ENCODE data around the gene DLEU7.
A peak's percentile ranks its signal among the peaks of the same experiment; 100 is the strongest.

Gene DLEU7

DNA sequence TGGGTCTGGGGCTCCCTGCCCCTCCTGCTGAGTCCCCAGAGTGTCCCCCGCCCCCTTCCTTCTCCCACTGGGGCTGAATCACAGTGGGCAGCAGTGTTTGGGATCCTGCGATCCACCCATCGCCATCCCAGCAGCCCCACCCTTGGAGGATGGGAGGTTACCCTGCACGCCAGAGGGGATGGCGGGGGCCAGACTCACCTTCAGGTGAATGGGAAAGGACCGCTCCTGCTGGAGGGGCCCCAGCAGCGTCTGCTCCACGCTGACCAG, 569 bp downstream of the DLEU7 start:
- no peak for DNase-seq (ENCODE audit: low read depth in 2 of 2)

DNA sequence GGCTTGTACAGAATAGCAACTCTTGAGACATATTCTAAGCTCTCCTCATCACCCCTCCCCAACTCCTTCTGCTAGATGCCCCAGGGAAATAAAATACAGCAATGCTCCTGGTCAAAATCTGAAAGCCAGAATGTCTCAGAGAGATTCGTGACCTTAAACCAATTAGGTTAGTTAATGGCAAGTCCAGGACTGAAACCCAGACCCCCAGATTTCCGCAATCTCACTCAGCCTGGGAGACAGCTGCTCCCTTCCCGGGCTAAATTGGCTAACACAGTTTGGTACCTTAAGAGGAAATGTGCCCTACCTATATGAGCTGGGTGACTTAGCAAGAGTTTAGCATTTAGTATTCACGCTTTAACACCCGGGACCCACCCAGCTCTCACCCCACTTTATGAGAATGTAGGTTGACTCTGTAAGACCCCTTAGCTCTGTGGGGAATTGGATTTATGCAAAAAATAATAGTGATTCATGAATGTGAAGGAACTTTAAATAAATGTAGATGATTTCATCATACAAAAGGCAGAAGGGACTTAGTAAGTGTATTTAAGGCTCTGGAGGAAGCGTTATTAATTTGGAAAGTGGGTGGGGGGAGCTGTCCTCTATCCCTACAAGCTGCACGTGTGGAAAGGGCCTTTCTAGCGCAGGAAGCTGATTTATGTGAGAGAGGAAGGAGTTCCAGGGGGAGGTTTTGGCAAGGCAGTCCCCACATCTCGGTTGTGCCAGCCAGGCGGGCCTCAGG, 1.1 kb downstream of the DLEU7 start:
- no peak for DNase-seq (ENCODE audit: low read depth in 2 of 2)

DNA sequence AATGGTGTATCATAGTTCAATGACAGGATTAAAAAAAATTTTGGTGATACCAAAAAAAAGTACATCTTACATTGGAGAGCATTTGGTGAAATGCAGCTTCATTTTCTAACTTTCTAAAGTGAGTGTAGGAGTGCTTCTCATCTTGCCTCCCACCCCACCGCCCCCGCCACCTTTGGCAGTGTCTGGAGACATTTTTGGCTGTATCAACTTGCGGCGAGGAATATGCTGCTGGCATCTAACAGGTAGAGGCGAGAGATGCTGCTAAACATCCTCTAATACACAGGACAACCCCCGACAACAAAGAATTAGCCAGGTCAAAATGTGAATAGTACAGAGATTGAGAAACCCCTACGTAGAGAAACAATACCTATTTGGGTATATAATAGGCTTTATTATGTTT, 1.7 kb downstream of the DLEU7 start:
- DNase-seq (ENCODE audit: low read depth in 2 of 2), result no peak

DNA sequence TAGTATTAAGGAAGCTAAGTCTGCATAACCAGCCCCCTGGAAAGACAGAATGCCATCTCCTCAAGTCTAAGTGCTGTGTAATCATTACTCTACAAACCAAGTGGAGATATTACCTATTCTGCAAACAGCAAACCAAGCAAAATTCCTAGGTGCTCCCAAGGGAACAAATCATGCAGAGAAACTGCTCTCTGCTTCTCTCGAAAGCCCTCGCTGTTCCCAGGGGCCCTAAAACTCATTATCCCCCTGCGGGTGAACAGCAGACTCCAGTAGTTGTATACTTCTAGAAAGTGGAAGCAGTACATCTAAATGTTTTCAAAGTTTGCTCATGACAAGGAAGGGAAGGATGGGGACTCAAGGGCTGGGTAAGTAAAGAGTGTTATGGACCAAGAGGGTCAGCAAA, 3.2 kb downstream of the DLEU7 start:
- no peak for DNase-seq (ENCODE audit: low read depth in 2 of 2)

DNA sequence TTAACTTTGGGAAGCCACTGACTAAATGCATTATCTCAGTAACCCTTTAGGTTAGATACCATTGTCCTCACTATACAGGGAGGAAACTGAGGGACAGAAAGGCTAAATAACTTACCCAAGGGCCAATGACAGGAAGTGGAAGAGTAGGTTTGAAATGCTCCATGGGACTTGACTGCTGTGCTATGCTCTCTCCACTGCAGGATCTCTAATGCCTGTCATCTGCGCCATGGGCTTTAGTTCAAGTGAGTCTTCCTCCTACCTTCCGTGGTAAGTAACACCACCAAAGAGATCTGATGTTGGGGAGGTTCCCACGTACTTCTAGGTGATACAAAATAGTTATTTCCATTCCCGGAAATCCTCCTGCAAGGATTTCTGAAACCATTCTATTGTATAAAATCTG, 3.7 kb downstream of the DLEU7 start:
- no peak for DNase-seq (ENCODE audit: low read depth in 2 of 2)

DNA sequence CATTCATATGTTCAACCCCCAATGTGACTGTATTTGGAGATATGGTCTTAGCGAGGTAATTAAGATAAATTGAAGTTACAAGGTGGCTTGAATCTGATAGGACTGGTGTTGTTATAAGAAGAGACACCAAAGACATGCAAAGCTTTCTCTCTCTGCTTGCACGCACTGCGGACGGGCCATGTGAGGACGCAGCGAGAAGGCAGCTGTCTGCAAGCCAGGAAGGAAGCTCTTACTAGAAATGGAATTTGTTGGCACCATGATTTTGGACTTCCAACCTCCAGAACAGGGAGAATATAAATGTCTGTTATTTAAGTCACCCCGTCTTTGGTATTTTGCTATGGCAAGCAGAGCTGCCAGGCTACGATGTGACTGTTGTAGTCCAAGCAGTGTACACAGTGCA, 4.8 kb downstream of the DLEU7 start:
- DNase-seq (ENCODE audit: low read depth in 2 of 2), result no peak

DNA sequence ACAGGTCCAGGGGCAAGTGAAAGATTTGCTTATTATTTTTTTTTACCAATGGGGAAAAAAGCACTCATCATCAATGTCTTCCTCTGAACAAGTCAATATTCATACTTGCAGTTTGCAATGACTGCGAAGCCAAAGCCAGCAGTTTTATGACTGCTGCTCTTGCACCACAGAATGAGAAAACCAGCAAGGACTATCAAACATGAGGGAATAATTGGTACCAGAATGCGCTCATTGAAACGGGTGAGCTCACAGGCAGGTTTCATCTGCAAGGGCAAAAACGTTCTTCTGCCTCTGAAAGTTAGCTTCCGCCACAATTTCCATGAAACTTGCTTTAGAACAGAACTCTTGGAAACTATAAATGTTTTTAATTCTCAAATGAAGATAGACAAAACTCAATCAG, 5.5 kb downstream of the DLEU7 start:
- no peak for DNase-seq (ENCODE audit: low read depth in 2 of 2)

DNA sequence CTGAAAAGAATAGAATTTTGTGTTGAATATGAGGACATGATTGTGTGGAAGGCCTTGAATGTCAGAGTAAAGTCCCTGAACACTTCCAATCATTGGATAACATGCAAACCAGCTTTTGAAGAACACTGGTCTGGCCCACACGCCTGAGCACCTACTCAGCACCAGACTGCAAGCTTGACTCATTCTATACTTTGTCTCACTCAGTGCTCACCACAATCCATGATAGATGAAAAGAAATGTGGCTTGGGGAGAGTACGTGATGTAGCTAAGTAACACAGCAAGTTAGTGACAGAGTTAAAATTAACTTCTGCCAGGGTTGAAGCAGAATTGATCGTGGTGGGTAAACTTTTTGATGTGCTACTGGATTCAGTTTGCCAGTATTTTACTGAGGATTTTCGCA, 12.0 kb downstream of the DLEU7 start:
- DNase-seq (ENCODE audit: low read depth in 2 of 2), result no peak

DNA sequence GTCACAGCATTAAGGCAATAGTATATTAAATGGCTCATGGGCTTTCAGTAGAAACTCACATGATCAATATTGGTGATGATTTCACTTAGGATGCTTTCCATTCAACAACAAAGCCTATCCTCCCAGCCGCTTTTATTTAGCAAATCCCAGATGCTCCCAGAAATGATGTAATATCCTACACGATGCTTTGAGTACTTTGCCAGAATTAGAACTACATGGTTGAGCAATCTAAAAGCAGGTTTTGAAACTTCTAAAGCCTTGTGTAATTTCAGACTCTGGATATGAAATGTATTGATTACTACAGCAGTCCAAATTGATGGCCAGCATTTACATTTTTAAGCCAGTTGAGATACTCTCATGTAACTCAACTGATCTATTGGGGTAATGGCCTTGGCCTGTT, 13.6 kb downstream of the DLEU7 start:
- no peak for DNase-seq (ENCODE audit: low read depth in 2 of 2)

DNA sequence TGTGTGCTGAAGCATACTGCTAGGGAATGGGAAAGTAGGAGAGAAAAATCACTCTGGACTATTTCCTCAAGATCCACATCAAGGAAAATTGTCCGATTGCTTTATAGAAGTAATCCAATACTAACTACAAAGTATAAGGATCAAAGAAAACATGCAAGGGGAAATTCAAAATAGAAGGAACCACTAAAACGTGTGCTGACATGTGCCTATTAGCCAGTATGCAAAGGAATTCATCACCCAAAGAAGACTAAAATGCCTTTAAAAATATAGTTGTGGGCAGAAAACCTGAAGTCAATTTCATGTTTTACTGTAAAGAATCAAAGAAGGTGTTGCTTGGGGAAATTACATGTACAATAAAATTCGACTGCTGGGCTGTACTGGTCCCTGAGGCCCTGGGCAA, 14.3 kb downstream of the DLEU7 start:
- DNase-seq (ENCODE audit: low read depth in 2 of 2), result no peak

DNA sequence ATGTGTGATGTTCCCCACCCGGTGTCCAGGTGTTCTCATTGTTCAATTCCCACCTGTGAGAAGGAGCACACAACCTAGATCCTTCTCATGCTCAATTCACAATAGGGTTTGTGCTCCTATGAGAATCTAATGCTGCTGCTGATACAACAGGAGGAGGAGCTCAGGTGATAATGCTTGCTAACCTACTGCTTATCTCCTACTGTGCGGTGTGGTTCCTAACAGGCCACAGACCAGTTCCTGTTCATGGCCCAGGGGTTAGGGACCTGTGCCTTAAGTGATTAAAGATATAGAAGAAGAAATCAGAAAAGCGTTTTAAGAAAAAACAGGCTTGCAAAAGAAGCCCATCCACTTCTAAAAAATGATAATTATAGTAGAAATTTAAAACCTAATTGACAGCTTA, 17.5 kb downstream of the DLEU7 start:
- DNase-seq (ENCODE audit: low read depth in 2 of 2), result no peak

DNA sequence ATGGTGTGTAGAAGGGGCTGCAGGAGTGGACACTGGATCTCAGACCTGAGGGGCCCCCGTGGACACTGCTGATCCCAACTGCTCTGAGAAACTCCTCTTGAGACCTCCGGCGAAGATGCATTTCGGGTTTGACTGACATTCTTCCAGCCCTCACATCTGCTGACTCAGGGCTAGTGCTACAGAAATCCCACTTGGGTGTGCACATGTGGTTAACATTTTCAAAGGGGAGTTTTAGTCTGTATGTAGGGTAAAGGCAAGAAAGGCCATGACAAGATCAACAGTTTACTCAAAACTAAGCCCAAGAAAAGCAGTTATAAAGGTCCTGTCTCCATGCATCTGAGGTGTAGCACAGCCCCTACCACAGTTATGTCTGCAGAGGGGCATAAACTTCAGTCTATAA, 31.2 kb downstream of the DLEU7 start:
- DNase-seq (ENCODE audit: low read depth in 2 of 2), result no peak

DNA sequence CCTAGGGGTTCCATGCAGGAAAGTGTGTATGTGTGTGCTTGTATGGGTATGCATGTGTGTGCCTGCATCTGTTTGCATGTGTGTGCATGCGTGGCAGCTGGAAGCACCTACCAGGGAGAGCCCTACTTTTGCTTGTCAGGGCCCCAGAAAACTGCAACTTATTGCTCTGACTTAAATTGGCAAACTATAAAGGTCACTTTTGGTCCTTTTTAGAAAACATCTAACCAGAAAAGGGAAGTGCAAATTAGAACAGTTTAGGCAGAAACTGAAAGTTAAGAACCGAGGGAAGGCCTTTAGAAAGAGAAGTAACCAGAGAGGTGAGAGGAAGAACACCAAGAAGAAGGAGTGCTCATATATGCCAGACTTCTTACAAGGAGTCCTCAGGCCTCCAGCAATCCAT, 32.5 kb downstream of the DLEU7 start:
- DNase-seq (ENCODE audit: low read depth in 2 of 2), result no peak

DNA sequence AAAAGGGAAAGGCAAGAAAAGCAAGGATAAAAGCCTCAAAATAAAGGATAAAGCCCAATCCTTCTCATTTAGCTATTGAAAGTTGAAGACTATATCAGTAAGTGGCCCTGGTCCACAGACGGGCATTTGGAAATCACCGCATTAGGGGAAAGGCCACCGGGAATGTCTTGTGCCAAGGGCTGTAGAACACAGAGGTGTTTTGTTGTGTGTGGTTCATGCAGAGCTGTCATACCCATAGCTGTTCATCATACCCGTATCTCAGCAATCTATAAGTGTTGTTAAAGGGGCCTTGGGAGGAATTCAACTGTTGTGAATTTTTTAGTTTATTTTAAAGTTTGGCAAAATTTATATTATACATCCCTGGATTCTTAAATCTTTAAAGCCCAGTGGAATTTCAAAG, 33.0 kb downstream of the DLEU7 start:
- DNase-seq (ENCODE audit: low read depth in 2 of 2), result no peak

DNA sequence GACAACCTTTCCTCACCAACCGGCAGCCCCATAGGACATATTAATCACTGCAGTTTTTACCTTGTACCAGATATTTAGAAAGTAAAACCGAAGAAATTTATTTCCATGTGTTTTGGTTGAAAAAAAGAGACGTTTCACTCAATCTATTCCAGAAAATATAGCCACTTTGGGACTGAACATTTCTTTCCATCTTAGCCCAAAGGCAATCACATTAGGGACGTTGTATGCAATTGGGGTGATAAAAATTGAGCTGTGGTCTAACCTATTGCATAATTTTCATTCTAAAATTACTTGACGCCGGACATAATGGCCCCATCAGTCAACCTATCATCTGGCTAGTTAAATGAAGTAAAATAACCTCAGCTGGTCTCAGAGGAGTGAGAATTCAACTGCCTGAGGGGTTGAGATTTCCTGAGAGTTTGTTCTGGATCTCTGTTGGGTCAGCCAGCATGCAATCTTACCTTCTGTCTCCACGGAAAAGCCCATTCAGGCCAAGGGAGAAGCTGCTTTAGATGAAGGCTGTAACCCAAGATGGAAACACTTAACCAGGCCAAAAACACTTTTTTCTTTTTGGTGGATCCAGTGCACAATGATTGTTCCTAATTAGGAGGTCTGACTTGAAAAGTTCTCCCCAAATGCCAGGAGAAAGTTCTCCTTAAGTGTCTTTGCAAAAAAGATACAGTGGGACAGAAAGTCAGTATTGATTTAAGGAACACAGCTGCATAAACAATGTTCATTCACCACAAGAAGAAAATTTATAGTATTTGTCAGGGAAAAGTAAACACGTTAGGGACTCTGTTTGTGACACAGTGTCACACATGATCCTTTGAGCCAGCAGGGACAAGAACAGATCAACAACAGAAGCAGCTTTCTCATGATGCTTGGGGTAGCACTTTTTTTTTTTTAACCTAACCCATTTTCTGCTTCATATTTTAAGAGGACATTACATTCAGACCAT, 34.1 kb downstream of the DLEU7 start:
- no peak for DNase-seq (ENCODE audit: low read depth in 2 of 2)

DNA sequence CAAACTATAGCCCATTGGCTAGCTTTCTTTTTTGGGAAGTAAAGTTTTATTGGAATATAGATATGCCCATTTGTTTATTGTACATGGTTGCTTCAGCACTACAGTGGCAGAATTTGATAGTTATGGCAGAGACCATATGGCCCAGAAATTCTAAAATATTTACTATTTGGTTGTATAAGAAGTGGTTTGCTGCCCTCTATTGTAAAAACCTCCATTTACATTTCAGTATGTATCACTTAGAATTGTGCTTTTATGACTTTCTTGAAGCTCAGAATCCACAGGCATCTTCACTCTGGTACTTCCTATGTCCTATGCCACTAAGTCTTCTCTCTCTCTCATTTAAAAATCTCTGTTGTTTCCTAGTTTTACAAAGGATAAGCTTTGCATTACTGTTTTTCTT, 37.7 kb downstream of the DLEU7 start:
- DNase-seq (ENCODE audit: low read depth in 2 of 2), result no peak

DNA sequence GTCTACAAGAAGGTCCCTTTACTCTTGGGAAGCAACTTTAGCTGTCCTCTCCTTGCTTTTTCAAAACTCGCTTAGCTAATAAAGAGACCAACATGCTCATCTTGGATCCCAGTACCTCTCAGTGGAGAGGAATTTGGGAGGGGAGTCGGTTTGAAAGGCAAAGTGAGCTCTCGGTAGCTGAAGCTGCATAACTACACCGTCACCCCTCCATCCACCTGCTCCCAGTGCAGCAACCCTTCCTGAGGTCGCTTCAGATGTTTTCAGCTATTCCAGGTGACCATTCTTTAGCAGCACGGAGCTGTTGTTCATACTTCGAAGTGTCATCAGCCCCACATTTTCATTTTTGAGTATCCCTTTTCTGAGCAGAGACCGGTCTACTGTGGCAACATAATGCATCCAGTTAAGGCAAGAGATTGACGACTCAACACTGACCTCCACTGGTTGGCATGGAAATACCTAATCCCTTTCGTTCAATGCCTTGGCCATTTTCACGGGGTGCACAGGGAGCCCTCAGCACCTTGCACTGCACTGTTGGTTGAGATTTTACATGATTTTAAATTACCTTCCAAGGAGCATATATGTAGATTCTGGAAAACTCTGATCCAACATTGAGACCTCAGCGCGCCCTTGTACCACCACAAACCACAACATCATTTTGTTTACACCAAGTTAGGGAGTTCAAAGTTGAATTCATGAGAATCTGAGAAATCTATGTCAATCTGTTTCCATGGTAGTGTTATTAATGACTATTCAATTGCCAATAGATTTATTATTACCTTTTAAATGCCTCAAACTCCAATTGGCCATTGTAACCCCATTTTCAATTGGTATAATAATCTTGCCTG, 42.2 kb downstream of the DLEU7 start:
- DNase-seq (ENCODE audit: low read depth in 2 of 2), result peak; percentile 9 to 27

DNA sequence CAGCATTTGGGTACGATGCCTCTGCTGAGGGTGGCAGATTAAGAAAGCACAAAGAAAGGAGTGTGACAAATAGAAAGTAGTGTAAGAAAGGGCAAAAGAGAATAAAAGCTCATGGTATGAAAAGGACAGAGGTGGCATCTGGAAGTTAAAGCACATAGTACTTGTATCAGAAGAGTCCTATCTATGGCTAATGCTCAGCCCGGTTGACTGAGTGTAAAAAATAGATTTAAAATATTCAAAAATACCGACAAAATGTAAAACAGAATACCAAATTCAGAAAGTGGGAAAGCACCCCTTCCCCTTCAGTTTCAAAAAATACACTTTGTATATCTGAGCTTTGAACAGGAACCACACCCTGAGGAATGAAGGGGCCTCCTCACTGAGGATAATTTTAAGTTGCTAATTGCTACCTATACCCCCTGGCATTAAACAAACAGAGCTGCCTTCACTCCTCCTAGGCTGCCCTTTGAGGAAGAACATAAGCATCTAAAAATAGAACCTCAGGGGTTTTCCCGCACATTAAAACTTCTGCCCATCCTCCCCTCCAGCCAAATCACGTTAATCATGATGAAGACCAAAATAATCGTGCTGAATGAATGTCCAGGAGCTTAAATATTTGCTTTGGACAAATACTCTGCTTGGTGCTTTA, 43.3 kb downstream of the DLEU7 start:
- DNase-seq (ENCODE audit: low read depth in 2 of 2), result no peak

DNA sequence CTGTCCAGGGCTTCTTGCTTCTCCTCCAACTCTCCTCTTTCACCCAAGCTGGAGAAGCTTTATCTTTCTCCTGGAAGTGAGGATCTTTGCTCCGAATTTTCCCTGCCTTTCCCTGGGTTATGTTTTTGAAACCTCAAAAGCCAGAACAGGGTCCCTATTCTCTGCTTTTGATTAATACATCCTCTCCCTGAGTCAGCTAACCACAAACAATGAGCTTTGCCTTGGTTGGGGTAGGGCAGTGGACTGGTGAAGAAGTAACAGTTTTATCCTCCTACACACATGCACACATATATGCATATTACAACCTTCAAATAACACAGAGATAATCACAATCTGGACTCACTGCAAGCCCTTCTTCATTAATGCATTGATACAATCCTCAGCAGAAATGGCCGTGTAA, 44.6 kb downstream of the DLEU7 start:
- DNase-seq (ENCODE audit: low read depth in 2 of 2), result no peak

DNA sequence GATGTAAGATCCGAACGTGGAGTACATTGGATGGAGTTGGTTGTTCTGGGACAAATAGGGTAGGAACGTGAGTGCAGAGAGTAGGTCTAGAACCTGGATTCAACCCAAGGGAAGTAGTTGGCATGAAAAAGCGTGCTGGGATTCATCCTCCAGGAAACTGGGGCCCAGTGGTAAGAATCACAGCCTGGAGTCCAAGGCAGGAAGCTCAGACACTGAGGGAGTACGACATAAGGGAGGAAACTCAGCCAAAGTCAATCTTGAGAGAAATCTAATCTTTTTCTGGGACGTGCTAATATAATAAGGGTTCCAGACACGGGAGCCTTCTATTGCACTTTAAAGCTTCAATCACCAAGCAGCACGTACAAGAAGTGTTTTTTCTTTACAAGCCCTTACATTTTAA, 46.4 kb downstream of the DLEU7 start:
- DNase-seq (ENCODE audit: low read depth in 2 of 2), result no peak

DNA sequence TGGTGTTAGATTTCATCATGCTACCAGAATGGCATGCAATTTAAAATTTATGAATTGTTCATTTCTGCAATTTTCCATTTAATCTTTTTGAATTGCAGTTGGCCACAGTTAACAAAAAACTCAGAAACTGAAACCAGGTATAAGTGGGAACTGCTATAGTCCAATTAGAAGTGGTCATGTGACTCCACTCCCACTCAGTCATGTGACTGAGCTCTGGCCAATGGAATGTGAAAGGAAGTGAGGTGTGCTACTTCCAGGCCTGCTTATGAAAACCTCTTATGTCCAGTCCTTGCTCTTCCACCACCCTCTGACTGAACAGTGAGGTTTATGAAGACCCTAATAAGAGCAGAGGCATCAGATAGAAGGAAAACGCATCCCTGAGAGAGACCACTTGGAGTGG, 47.0 kb downstream of the DLEU7 start:
- no peak for DNase-seq (ENCODE audit: low read depth in 2 of 2)

DNA sequence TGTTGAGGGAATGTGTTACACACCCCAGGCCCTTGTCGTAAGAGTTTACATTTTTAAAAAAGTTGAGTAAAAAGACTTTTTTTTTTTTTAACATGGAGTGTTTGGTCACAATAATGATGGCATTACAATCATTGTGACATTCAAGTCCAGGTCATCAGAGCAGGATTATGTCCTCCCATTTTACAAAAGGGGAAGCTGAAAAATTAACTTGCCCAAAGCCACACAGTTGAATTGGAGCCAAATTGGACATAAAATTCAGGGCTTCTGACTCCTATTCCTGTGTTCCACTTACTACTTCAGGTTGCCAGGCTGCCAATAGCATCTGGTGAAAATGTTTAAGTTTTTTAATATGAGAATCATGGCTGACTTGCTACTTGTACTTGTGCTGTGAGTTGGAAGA, 49.3 kb downstream of the DLEU7 start:
- DNase-seq (ENCODE audit: low read depth in 2 of 2), result no peak
